Tibial artery (tissue), 4 donors: ENCODE data around the gene ATP6V0E1.

ENCODE experiments used
- DNase-seq, 2 donors: peaks; one replicate each; pipeline ENCODE4 v3.0.0-alpha.2; 2019
- H3K27ac ChIP-seq, 2 donors: fragments of 200-600 bp; sonication (generic) in 1 of 2; 1 replicate in 1 of 2; 2 replicates in 1 of 2; pipeline ENCODE4 v1.5.1; 2018 to 2019; ENCODE audit warnings: mild to moderate bottlenecking in 1 of 2
- H3K27me3 ChIP-seq, 2 donors: fragments of 200-600 bp; sonication (generic) in 1 of 2; one replicate each; pipeline versions ENCODE4 v1.5.1 to v1.6.0; 2016 to 2019
- H3K36me3 ChIP-seq, 3 donors: fragments of 200-600 bp; sonication (generic) in 2 of 3; one replicate each; pipeline ENCODE4 v1.5.1; 2016 to 2019; ENCODE audit warnings: mild to moderate bottlenecking in 2 of 3
- H3K4me1 ChIP-seq, 4 donors: fragments of 200-600 bp; sonication (generic) in 2 of 4; 1 replicate in 3 of 4; 2 replicates in 1 of 4; pipeline ENCODE4 v1.5.1; 2016 to 2019
- H3K4me3 ChIP-seq, 2 donors: fragments of 200-600 bp; sonication (generic) in 1 of 2; 1 replicate in 1 of 2; 2 replicates in 1 of 2; pipeline ENCODE4 v1.5.1; 2018 to 2019; ENCODE audit warnings: mild to moderate bottlenecking in 2 of 2
- H3K9me3 ChIP-seq, 3 donors: fragments of 200-600 bp; sonication (generic) in 1 of 3; one replicate each; pipeline ENCODE4 v1.5.1; 2016 to 2019
- intact Hi-C: fragments of 100-400 bp; cut with DNase I; formaldehyde crosslinking; loops from one replicate; pipeline ENCODE4 v1.15.0; 2023; ENCODE audit warnings: low total_unique reads
- TF ChIP-seq, protein P1 (sequence below), 2 experiments: fragments of 200-600 bp in 1 of 2; fragments of 450-650 bp in 1 of 2; IDR thresholded peaks; one replicate each; pipeline ENCODE4 v1.5.1; 2017 to 2019; ENCODE audit warnings: antibody characterized with exemption in 2 of 2, mild to moderate bottlenecking in 1 of 2, moderate library complexity in 1 of 2

ATP6V0E1 gene

DNA sequence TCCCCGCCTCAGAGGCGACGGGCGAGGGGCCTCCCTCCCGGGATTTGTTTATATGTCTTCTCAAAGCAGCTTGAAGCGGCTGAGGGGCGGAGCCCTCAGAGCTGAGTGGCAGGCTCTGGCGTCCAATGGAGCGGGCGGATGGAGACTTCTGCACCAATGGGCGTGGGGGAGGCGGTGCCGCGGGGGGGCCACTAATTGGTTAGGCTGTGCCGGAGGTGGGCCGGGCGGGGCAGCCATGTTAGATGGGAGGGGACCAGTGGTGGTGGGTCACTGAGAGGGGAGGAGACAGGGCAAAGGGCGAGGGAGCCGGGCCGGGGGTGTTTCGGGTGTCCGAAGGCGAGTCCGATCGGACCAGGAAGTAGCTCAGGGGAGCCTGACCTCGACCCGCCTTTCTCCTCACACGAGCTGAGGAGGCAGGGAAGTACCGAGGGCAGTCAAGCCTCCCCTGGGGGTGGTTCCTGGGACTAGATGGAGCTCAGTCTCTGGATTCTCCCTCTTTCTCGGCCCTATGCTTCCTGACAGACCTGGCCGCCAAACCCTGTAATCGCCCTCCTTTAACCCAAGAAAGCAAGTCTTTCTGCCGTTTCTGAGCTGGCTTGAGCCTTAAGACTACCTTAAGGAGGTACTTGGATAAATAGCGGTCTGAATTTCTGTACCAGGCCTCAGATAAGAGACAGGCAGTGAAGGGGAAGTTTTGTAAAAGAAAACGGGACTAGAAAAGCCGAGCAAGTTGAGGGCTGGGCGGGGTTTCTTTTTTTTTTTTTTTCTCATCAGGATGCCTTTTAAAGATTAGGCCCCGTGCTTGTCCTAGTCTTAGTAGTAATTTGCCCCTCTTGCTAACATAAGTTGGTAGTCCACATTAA lies 73.7 kb downstream of the ATP6V0E1 start:
- peak overlapping the region; percentile 98 to 100 for H3K27ac ChIP-seq
- intact Hi-C loops, result loop anchor here (5.0 kb wide), 1 partner anchor 75 kb away; the partner anchor contains the start of gene ATP6V0E1
- DNase-seq, result peak; percentile 99
- H3K4me1 ChIP-seq, result peaks cover 0 to 53% (median 18%) of the 10 kb centered on the region in 4 donors
- H3K4me3 ChIP-seq, result peak overlapping the region; percentile 98 to 99
- peaks cover 0 to 6% (median 0%) of the 10 kb centered on the region in 3 donors for H3K36me3 ChIP-seq
- TF ChIP-seq, protein P1, sequence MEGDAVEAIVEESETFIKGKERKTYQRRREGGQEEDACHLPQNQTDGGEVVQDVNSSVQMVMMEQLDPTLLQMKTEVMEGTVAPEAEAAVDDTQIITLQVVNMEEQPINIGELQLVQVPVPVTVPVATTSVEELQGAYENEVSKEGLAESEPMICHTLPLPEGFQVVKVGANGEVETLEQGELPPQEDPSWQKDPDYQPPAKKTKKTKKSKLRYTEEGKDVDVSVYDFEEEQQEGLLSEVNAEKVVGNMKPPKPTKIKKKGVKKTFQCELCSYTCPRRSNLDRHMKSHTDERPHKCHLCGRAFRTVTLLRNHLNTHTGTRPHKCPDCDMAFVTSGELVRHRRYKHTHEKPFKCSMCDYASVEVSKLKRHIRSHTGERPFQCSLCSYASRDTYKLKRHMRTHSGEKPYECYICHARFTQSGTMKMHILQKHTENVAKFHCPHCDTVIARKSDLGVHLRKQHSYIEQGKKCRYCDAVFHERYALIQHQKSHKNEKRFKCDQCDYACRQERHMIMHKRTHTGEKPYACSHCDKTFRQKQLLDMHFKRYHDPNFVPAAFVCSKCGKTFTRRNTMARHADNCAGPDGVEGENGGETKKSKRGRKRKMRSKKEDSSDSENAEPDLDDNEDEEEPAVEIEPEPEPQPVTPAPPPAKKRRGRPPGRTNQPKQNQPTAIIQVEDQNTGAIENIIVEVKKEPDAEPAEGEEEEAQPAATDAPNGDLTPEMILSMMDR (IDR thresholded peaks at IDR 0.05), result peak; percentile 29 to 39
- H3K9me3 ChIP-seq, result no peaks in the 10 kb centered on the region
- H3K27me3 ChIP-seq, result no peaks in the 10 kb centered on the region

DNA sequence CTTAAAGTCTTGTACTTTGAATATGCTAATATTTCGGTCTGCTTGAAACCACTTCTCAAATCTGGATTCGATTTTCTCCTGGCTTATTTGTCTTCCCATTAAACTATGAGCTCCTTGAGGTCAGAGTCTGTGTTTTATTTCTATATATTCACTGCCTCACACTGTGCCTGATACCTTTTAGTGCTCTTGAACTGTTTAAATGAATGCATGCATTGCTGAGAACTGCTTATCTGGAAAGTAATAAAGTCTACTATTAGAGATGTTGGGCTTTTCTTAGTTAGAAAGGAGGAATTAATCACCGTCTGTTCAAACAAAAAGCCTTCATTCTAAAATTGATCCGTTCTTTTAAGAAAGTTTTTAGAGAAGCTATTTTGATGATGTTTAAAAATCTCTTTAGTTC lies 78.6 kb downstream of the ATP6V0E1 start:
- no peak overlapping the region for H3K27ac ChIP-seq

DNA sequence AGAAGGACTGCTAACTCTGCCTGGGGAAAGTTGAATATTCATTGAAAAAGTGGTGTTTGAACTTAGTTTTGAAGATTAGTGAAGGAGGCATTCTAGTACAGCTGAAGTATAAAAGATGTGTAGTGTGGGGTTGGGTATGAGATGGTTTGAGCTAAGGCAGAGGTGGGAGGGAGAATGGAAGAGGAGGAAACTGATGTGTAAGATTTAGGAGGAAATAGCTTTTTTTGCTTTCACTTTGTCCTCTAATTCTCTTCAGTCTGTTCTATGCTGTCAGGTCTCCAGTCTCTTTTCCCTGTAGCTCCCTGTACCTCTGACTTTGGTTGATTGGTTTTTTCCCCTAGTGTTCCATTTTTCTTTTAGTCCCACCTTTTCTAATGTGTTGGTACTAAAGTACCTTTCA lies 81.6 kb downstream of the ATP6V0E1 start:
- H3K4me1 ChIP-seq, result peaks cover 0 to 74% (median 24%) of the 10 kb centered on the region in 4 donors
- intact Hi-C loops, result no loop called here
- DNase-seq, result no peak

More for the DNA sequence above, 78.6 kb downstream of the ATP6V0E1 start:
- H3K9me3 ChIP-seq, result no peaks in the 10 kb centered on the region
- H3K4me3 ChIP-seq, result no peak overlapping the region
- H3K4me1 ChIP-seq, result peaks cover 0 to 88% (median 35%) of the 10 kb centered on the region in 4 donors
- no peaks in the 10 kb centered on the region for H3K27me3 ChIP-seq
- H3K36me3 ChIP-seq, result no peaks in the 10 kb centered on the region
- DNase-seq, result no peak
- TF ChIP-seq, protein P1 (IDR thresholded peaks at IDR 0.05), result no peak
- intact Hi-C loops, result no loop called here

DNA sequence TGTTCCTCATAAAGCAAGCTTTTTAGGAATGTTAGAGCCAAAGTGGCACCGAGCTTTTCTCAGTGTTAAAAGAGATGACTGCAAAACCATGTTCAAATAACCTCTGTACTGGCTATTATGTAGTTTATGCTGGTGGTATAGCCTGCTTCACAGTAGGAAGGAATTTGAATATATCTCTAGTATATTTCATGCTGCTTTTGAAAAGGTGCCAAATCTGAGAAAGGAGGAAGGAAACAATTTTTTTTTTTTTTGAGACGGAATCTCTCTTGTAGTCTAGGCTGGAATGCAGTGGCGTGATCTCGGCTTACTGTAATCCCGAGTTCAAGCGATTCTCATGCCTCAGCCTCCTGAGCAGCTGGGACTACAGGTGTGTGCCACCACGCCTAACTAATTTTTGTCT lies 86.1 kb downstream of the ATP6V0E1 start:
- TF ChIP-seq, protein P1 (IDR thresholded peaks at IDR 0.05), result no peak
- DNase-seq, result no peak
- Histone ChIP-seq H3K4me3 (no peak overlapping the region), H3K27me3 (no peaks in the 10 kb centered on the region), H3K9me3 (no peaks in the 10 kb centered on the region), H3K36me3 (no peaks in the 10 kb centered on the region), H3K27ac (no peak overlapping the region), H3K4me1 (peaks cover 0 to 48% (median 18%) of the 10 kb centered on the region in 4 donors)
- intact Hi-C loops, result no loop called here

More for the DNA sequence above, 81.6 kb downstream of the ATP6V0E1 start:
- Histone ChIP-seq H3K4me3 (no peak overlapping the region), H3K27me3 (no peaks in the 10 kb centered on the region), H3K27ac (no peak overlapping the region), H3K36me3 (no peaks in the 10 kb centered on the region), H3K9me3 (no peaks in the 10 kb centered on the region)
- TF ChIP-seq, protein P1 (IDR thresholded peaks at IDR 0.05), result no peak

DNA sequence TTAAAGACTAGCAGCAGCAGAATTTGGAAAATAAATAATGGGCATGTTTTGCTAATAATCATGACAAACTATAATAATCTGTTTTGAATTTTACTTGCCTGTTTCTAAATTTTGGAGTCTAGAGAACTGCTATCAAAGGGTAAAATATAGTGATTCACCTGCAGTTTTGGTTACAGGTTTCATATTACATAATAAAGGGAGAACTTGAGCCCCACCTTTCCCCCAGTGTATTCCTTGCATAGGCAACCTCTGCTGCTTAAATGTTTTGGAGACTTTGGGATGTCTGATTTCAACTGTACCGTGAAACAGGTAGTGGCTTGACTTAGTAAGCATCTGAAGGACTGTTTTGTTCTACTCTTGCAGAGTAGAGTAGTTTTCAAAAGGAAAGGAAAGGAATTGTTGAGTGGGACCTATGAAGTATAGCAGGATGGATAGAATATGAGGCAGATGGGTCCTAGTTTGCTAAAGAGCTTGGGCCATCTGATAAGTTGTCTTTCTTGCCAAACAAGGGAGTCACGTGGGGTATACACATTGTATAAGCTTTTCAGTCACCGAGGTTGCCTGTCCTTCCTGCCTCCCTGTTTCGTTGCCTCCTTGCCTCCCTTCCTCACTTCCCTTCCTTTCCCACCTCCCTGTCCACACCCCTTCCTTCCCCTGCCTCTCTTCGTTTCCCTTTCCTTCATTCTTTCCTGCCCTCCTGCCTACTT lies 91.7 kb downstream of the ATP6V0E1 start:
- Histone ChIP-seq H3K9me3 (no peaks in the 10 kb centered on the region), H3K36me3 (no peaks in the 10 kb centered on the region), H3K4me1 (peaks cover 0 to 51% (median 10%) of the 10 kb centered on the region in 4 donors), H3K27me3 (no peaks in the 10 kb centered on the region), H3K4me3 (no peak overlapping the region), H3K27ac (no peak overlapping the region)
- TF ChIP-seq, protein P1 (IDR thresholded peaks at IDR 0.05), result no peak
- intact Hi-C loops, result no loop called here
- no peak for DNase-seq
